OCI-LY3 (cell line): ENCODE measurements around the gene PRKAR2A.

Experiments
- CTCF ChIP-seq: fragments of 200-600, 300-600 bp; sonication (generic); IDR thresholded peaks from 2 replicates; pipeline ENCODE4 v1.5.1; 2014; ENCODE audit warnings: antibody characterized with exemption, low read length, low read depth
- EZH2phosphoT487 ChIP-seq: fragments of 200-600 bp; shearing (Covaris generic); IDR thresholded peaks from 2 replicates; pipeline ENCODE4 v1.6.1; 2018; ENCODE audit warnings: antibody characterized with exemption, mixed run types, low read depth

- TF ChIP-seq CTCF (no peak), EZH2phosphoT487 (no peak)
These were observed 30.0 kb upstream of the PRKAR2A start for GRCh38 chr3:48877671-48878070.
